Skeletal muscle satellite cell (primary cell): Measurements from ENCODE around the gene DPP7. TPM values are rescaled to one million over a fixed set of nuclear protein-coding genes. Genes with fewer than 3 reads are reported as not detected.

Experiments
- H3K27me3 ChIP-seq: 2 replicates; pipeline ENCODE4 v1.7.0; 2013; ENCODE audit warnings: low read length; ENCODE audit not compliant: control insufficient read depth, insufficient read depth
- H3K36me3 ChIP-seq: 2 replicates; pipeline ENCODE4 v1.7.0; 2013; ENCODE audit warnings: mild to moderate bottlenecking, control low read depth, low read length; ENCODE audit not compliant: insufficient read depth
- H3K4me1 ChIP-seq: 2 replicates; pipeline ENCODE4 v1.7.0; 2013; ENCODE audit warnings: low read length; ENCODE audit not compliant: control insufficient read depth, insufficient read depth
- H3K4me2 ChIP-seq: 2 replicates; pipeline ENCODE4 v1.7.0; 2013; ENCODE audit warnings: mild to moderate bottlenecking, low read length
- H3K4me3 ChIP-seq: 2 replicates; pipeline ENCODE4 v1.7.0; 2013; ENCODE audit warnings: low read length
- H3K9ac ChIP-seq: 2 replicates; pipeline ENCODE4 v1.7.0; 2013; ENCODE audit warnings: mild to moderate bottlenecking, low read depth, low read length, moderate library complexity
- H3K9me3 ChIP-seq: replicated peaks from 2 replicates; pipeline ENCODE4 v1.7.0; 2013; ENCODE audit warnings: mild to moderate bottlenecking, control low read depth, low read length
- total RNA-seq: library from RNA; depleted of rRNA; stranded (reverse); fragments of >200 nt; gene quantifications from 2 replicates; pipeline ENCODE4 v1.2.3, GENCODE V29; 2012; rRNA removed

DPP7 gene
- 62.6 and 70.3 TPM in 2 replicates for total RNA-seq

DNA sequence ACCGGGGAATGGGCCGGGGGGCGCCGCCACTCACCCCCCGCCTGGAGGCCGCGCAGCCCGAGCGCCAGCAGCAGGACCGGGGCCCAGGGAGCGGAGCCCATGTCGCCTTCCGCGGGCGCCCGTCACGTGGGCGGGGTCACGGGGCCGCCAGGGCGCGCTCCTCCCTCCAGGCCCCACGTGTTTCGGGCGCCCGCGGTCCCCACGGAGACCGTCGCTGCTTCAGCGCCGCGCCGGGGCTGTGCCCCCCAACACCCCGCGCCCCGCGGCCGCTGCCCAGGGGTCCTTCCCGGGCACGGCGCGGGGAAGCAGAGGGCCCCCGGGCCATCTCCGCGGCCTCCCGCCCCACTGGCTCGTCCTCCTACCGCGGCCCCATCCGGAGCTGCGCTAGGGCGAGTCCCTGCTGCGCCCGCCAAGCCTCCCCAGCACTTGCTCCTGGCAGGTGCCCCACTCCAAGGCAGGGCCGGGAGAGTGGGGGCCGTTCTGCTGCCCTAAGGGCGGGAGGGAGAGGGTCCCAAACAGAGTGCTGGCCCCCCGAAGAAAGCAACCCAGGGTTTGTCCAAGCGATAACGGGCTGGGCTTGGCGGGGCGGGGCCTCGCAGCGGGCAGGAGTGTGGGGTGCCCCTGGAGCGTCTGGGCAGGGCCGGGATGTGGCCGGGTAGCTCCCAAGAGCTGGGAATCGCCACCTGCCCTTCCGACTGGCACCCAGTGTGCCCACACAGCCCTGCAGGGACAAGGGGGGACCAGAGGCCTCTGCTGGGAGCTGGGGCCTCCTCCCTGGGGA, at the start of gene DPP7:
DPP7 (minus strand) TSS at position 121 of the 781 bp plus-strand sequence; CDS start at position 101, 20 bp downstream.
- H3K27me3 ChIP-seq = no peaks in the 10 kb centered on the region
- peak within 1 kb of the TSS; percentile 89 for H3K4me2 ChIP-seq
- no peaks in the 10 kb centered on the region for H3K9me3 ChIP-seq
- H3K4me3 ChIP-seq = peak within 1 kb of the TSS; percentile 71
- H3K4me1 ChIP-seq = peaks cover 7% of the 10 kb centered on the region
- H3K36me3 ChIP-seq = peaks cover 11% of the 10 kb centered on the region
- peak within 1 kb of the TSS; percentile 50 for H3K9ac ChIP-seq

GRCh38 chr9:137163805-137164204, 49.3 kb upstream of the DPP7 start:
- Histone ChIP-seq H3K4me1 (peaks cover 4% of the 10 kb centered on the region), H3K4me3 (no peak overlapping the region)

GRCh38 chr9:137163365-137163715, 48.8 kb upstream of the DPP7 start:
- Histone ChIP-seq H3K4me2 (peak overlapping the region; percentile 78), H3K9me3 (no peaks in the 10 kb centered on the region), H3K4me1 (no peaks in the 10 kb centered on the region), H3K27me3 (peaks cover 79% of the 10 kb centered on the region), H3K4me3 (peak overlapping the region; percentile 28), H3K36me3 (no peaks in the 10 kb centered on the region), H3K9ac (no peak overlapping the region)

More at GRCh38 chr9:137163805-137164204, 49.3 kb upstream of the DPP7 start:
- Histone ChIP-seq H3K4me2 (no peak overlapping the region), H3K27me3 (peaks cover 77% of the 10 kb centered on the region), H3K9me3 (no peaks in the 10 kb centered on the region), H3K36me3 (no peaks in the 10 kb centered on the region), H3K9ac (no peak overlapping the region)

GRCh38 chr9:137162505-137163364, 48.2 kb upstream of the DPP7 start:
- Histone ChIP-seq H3K4me1 (no peaks in the 10 kb centered on the region), H3K4me3 (peak overlapping the region; percentile 28), H3K9ac (no peak overlapping the region), H3K9me3 (no peaks in the 10 kb centered on the region), H3K36me3 (no peaks in the 10 kb centered on the region), H3K27me3 (peaks cover 81% of the 10 kb centered on the region), H3K4me2 (peak overlapping the region; percentile 78)

DNA sequence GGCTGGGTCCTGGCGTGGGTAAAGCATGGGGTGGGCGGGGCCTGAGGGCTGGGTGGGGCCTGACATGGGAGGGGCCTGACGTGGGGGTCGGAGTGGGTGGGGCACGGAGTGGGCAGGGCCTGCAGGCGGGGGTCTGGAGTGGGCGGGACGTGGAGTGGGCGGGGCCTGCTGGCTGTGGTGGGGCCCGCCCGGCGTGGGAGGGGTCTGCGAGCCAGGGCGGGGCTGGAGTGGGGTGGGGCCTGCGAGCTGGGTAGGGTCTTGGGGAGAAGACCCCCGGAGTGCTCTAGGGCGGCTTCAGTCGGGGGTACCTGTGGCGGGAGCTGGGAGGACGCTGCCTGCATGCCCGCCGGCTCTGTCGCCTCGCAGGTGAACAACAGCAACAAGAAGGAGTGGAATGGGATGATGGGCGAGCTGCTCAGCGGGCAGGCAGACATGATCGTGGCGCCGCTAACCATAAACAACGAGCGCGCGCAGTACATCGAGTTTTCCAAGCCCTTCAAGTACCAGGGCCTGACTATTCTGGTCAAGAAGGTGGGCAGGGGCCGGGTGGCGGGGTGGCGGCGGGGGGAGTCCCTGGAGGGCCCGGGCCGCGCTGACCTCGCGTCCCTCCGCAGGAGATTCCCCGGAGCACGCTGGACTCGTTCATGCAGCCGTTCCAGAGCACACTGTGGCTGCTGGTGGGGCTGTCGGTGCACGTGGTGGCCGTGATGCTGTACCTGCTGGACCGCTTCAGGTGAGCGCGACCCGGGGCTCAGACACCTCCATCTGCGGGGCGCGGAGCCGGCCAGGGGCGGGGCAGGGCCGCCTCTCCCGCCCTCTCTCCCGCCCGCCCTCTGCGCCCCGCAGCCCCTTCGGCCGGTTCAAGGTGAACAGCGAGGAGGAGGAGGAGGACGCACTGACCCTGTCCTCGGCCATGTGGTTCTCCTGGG, 47.3 kb upstream of the DPP7 start:
- no peak overlapping the region for H3K4me3 ChIP-seq
- no peaks in the 10 kb centered on the region for H3K36me3 ChIP-seq
- H3K27me3 ChIP-seq = peaks cover 84% of the 10 kb centered on the region
- peaks cover under 1% of the 10 kb centered on the region for H3K4me1 ChIP-seq
- H3K4me2 ChIP-seq = no peak overlapping the region
- H3K9ac ChIP-seq = no peak overlapping the region
- no peaks in the 10 kb centered on the region for H3K9me3 ChIP-seq

GRCh38 chr9:137160716-137161557, 46.4 kb upstream of the DPP7 start:
- no peaks in the 10 kb centered on the region for H3K9me3 ChIP-seq

GRCh38 chr9:137160054-137160425, 45.5 kb upstream of the DPP7 start:
- Histone ChIP-seq H3K4me2 (no peak overlapping the region), H3K36me3 (no peaks in the 10 kb centered on the region), H3K4me1 (peaks cover 4% of the 10 kb centered on the region), H3K9me3 (no peaks in the 10 kb centered on the region), H3K9ac (no peak overlapping the region), H3K4me3 (no peak overlapping the region), H3K27me3 (peaks cover 84% of the 10 kb centered on the region)

More at GRCh38 chr9:137160716-137161557, 46.4 kb upstream of the DPP7 start:
- no peak overlapping the region for H3K4me3 ChIP-seq
- no peak overlapping the region for H3K4me2 ChIP-seq
- H3K9ac ChIP-seq = no peak overlapping the region
- peaks cover 84% of the 10 kb centered on the region for H3K27me3 ChIP-seq
- H3K36me3 ChIP-seq = no peaks in the 10 kb centered on the region
- peaks cover 4% of the 10 kb centered on the region for H3K4me1 ChIP-seq

DNA sequence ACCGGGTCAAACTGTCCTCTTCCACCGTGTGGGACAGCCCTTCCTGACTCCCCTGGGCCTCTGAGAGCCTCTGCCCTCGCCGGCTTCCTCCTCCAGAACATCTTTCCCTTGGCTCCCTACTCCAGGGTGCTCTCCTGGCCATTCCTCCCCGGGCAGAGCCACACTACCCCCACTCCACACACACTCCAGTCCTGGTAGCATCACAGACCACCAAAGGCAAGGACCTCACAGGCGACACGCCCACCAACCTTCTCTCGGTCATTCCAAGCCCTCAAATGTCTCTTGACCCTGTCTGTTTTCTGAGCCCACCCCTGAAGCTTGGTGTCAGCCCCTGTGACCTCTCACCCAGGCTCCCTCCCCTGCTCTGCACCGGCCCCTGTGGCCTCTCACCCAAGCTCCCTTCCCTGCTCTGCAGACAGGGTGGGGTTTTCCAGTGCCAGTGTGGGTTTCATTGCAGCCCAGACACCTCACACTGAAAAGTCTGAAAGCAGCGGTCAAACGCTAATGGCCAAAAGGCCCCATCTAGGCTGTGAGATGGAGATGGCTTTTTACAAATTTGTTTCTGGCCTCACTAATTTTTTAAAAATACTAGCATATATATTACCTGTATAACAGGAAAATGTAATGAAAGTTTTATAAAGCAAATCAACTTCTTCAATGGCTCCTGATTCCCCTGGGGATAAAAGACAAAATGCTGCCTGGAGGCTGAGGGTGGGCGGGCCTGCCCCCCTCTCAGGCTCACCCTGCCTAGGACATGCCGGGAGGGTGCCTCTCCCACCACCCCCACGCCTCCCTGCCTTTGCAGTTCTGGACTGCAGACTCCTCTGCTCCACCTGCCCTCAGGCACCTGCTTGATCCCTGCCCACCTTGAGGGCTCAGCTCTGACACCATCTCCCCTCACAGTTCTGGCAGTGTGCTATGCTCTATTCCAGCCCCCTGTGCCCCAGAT, 44.8 kb upstream of the DPP7 start:
- Histone ChIP-seq H3K4me1 (peaks cover 4% of the 10 kb centered on the region), H3K9me3 (no peaks in the 10 kb centered on the region), H3K4me2 (no peak overlapping the region), H3K4me3 (no peak overlapping the region), H3K9ac (no peak overlapping the region), H3K27me3 (peaks cover 78% of the 10 kb centered on the region), H3K36me3 (no peaks in the 10 kb centered on the region)

- Histone ChIP-seq H3K9ac (no peak overlapping the region), H3K27me3 (peaks cover 70% of the 10 kb centered on the region), H3K36me3 (no peaks in the 10 kb centered on the region), H3K4me2 (no peak overlapping the region), H3K4me1 (peaks cover 4% of the 10 kb centered on the region), H3K9me3 (no peaks in the 10 kb centered on the region), H3K4me3 (no peak overlapping the region)
These were observed 44.1 kb upstream of the DPP7 start for GRCh38 chr9:137158625-137159024.
